ENCODE results near the gene ZNG1C.
"Not testable (repeated sequence)": the region's sequence is repeated elsewhere in the genome, so short reads cannot be mapped to it uniquely, and the experiment has no call there.

The ZNG1C gene

DNA sequence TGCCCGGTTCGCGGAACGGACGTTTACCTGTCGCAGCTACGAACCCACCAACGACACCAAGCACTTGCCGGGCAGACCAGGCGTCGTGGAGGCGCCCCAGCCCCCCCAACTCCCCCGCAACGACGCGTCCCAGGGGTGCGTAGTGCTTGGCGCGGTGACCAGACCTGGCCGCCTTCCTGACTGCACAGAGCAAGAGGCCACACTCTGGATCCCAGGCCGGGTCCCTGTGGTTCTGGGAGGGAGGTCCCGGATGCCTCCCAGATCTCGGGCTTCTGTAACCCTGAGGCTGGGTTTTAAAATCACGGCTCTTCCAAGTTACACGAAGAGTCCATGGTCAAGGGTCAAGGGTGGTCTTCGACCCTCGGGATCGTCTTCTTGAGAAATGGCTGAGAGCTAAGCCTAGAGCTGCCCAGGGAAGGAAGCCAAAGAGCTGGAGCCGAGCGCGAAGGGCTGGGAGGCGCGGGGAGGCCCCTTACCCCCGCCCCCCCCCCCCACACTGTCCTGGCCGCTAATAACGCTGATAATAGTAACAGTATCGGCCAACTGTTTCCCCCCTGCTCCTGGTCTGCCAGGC lies 64.7 kb downstream of the ZNG1C start:
- H3K4ac ChIP-seq (ENCODE audit: low read depth, low read length); H3K27me3 ChIP-seq (ENCODE audit: insufficient read depth, low read length); H3K9ac ChIP-seq (ENCODE audit: low read length); H4K8ac ChIP-seq (ENCODE audit: low read depth, low read length); H3K4me2 ChIP-seq (ENCODE audit: low read length); H4K91ac ChIP-seq (ENCODE audit: low read depth, low read length); H3K4me3 ChIP-seq (ENCODE audit: low read depth, low read length); H2AK5ac ChIP-seq (ENCODE audit: low read length); DNase-seq; H3K36me3 ChIP-seq (ENCODE audit: control insufficient read depth in 1 of 2, insufficient read depth in 2 of 2, low read length in 2 of 2); H3K14ac ChIP-seq (ENCODE audit: low read length); H3K79me1 ChIP-seq (ENCODE audit: low read length); H2BK12ac ChIP-seq (ENCODE audit: low read length); H2BK5ac ChIP-seq (ENCODE audit: low read depth, low read length, poor library complexity); H3K79me2 ChIP-seq (ENCODE audit: control insufficient read depth, insufficient read depth, low read length, poor library complexity); H3K4me1 ChIP-seq (ENCODE audit: control insufficient read depth in 1 of 2, insufficient read depth in 2 of 2, low read length in 2 of 2); H4K12ac ChIP-seq (ENCODE audit: low read depth, low read length); H3K18ac ChIP-seq (ENCODE audit: low read length); H3K23ac ChIP-seq (ENCODE audit: low read length); H3K9me3 ChIP-seq (ENCODE audit: insufficient read depth, low read depth, low read length); H2AFZ ChIP-seq (ENCODE audit: insufficient read depth, low read length, poor library complexity); H2BK120ac ChIP-seq (ENCODE audit: insufficient read depth, low read length, poor library complexity); H3K27ac ChIP-seq (ENCODE audit: low read depth, low read length): not testable (repeated sequence)
- no CpG with 5 or more reads among the region's 37 CpGs for WGBS (ENCODE audit: extremely low coverage, insufficient coverage, insufficient read length)

DNA sequence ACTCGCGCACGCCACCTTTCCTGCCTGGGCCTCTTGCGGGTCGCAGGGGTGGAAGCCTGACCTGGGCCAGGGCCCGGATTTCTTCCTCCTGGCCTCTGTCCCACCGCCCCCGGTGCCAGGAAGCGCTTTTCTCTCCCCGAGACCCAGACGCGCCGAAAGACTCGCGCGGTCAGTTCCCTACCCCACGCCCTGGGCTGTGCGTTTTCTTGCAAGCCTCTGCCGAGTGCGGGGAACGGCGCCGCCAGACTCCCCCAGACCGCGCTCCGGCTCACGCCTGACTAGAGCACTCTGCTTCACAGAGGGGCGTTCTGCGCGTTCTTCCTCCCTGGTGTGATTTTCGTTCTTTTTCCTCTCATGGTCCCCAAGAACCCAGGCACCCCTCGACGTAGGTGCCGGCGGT lies 65.3 kb downstream of the ZNG1C start:
- H3K4ac ChIP-seq (ENCODE audit: low read depth, low read length); H3K4me3 ChIP-seq (ENCODE audit: low read depth, low read length); H3K23ac ChIP-seq (ENCODE audit: low read length); H4K12ac ChIP-seq (ENCODE audit: low read depth, low read length); H3K27me3 ChIP-seq (ENCODE audit: insufficient read depth, low read length); H2AK5ac ChIP-seq (ENCODE audit: low read length); H2BK5ac ChIP-seq (ENCODE audit: low read depth, low read length, poor library complexity); H3K14ac ChIP-seq (ENCODE audit: low read length); H3K18ac ChIP-seq (ENCODE audit: low read length); H3K4me1 ChIP-seq (ENCODE audit: control insufficient read depth in 1 of 2, insufficient read depth in 2 of 2, low read length in 2 of 2); H4K91ac ChIP-seq (ENCODE audit: low read depth, low read length); H2BK120ac ChIP-seq (ENCODE audit: insufficient read depth, low read length, poor library complexity); H3K36me3 ChIP-seq (ENCODE audit: control insufficient read depth in 1 of 2, insufficient read depth in 2 of 2, low read length in 2 of 2); H2AFZ ChIP-seq (ENCODE audit: insufficient read depth, low read length, poor library complexity); H2BK12ac ChIP-seq (ENCODE audit: low read length); DNase-seq; H3K27ac ChIP-seq (ENCODE audit: low read depth, low read length); H3K79me1 ChIP-seq (ENCODE audit: low read length); H3K4me2 ChIP-seq (ENCODE audit: low read length); H3K79me2 ChIP-seq (ENCODE audit: control insufficient read depth, insufficient read depth, low read length, poor library complexity); H3K9ac ChIP-seq (ENCODE audit: low read length); H4K8ac ChIP-seq (ENCODE audit: low read depth, low read length); H3K9me3 ChIP-seq (ENCODE audit: insufficient read depth, low read depth, low read length): not testable (repeated sequence)
- no CpG with 5 or more reads among the region's 35 CpGs for WGBS (ENCODE audit: extremely low coverage, insufficient coverage, insufficient read length)

DNA sequence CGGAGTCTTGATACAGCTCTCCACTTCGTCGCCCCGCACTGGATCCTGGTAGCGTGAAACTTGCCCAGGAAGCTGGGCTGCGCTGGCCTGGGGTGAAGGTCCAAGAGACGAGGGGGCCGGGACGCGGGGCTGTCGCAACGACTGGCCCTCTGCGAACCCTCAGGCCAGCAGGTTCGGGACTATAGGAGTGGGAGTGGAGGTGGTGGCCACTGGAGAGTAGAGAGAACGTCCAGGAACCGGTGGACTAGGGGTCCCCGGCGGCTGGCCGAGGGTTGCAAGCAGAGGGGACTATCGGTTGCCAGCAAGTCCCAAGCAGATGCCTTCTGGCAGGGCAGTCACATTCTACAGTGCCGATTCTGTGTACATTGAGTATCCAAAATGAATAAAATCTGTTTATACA lies 65.9 kb downstream of the ZNG1C start:
- not testable (repeated sequence) for H3K79me2 ChIP-seq (ENCODE audit: control insufficient read depth, insufficient read depth, low read length, poor library complexity); H3K4me3 ChIP-seq (ENCODE audit: low read depth, low read length); H2AFZ ChIP-seq (ENCODE audit: insufficient read depth, low read length, poor library complexity); H2BK5ac ChIP-seq (ENCODE audit: low read depth, low read length, poor library complexity); H3K79me1 ChIP-seq (ENCODE audit: low read length); H4K12ac ChIP-seq (ENCODE audit: low read depth, low read length); H2AK5ac ChIP-seq (ENCODE audit: low read length); H3K27me3 ChIP-seq (ENCODE audit: insufficient read depth, low read length); H3K18ac ChIP-seq (ENCODE audit: low read length); H3K23ac ChIP-seq (ENCODE audit: low read length); H3K9me3 ChIP-seq (ENCODE audit: insufficient read depth, low read depth, low read length); H2BK120ac ChIP-seq (ENCODE audit: insufficient read depth, low read length, poor library complexity); H4K8ac ChIP-seq (ENCODE audit: low read depth, low read length); H3K14ac ChIP-seq (ENCODE audit: low read length); H3K36me3 ChIP-seq (ENCODE audit: control insufficient read depth in 1 of 2, insufficient read depth in 2 of 2, low read length in 2 of 2); H3K4ac ChIP-seq (ENCODE audit: low read depth, low read length); H2BK12ac ChIP-seq (ENCODE audit: low read length); H3K27ac ChIP-seq (ENCODE audit: low read depth, low read length); H3K4me1 ChIP-seq (ENCODE audit: control insufficient read depth in 1 of 2, insufficient read depth in 2 of 2, low read length in 2 of 2); DNase-seq; H4K91ac ChIP-seq (ENCODE audit: low read depth, low read length); H3K4me2 ChIP-seq (ENCODE audit: low read length); H3K9ac ChIP-seq (ENCODE audit: low read length)
- WGBS (ENCODE audit: extremely low coverage, insufficient coverage, insufficient read length): no CpG with 5 or more reads among the region's 21 CpGs

DNA sequence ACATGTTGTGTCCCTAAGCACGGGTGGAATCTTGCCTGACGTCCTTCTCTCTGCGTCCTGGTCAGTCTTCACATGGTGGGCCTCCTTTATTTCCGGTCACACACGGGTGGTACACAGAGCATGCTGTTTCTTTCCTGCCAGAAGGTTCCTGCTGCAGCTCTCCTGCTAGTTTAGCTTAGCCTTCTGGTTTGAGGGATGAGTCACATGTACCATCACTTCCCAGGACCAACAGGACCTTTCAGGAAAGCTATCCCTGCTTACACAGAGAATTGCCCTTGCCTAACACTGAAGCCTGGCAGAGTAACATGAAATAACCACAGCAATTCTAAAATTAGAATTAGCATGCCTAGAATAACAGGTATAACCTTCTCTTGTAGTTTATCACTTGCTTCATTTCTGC lies 69.4 kb downstream of the ZNG1C start:
- H4K91ac ChIP-seq (ENCODE audit: low read depth, low read length); H3K23ac ChIP-seq (ENCODE audit: low read length); H3K36me3 ChIP-seq (ENCODE audit: control insufficient read depth in 1 of 2, insufficient read depth in 2 of 2, low read length in 2 of 2); H3K4me1 ChIP-seq (ENCODE audit: control insufficient read depth in 1 of 2, insufficient read depth in 2 of 2, low read length in 2 of 2); H3K18ac ChIP-seq (ENCODE audit: low read length); DNase-seq; H3K27ac ChIP-seq (ENCODE audit: low read depth, low read length); H3K4me2 ChIP-seq (ENCODE audit: low read length); H3K79me2 ChIP-seq (ENCODE audit: control insufficient read depth, insufficient read depth, low read length, poor library complexity); H2BK120ac ChIP-seq (ENCODE audit: insufficient read depth, low read length, poor library complexity); H3K9ac ChIP-seq (ENCODE audit: low read length); H2BK12ac ChIP-seq (ENCODE audit: low read length); H4K8ac ChIP-seq (ENCODE audit: low read depth, low read length); H2AFZ ChIP-seq (ENCODE audit: insufficient read depth, low read length, poor library complexity); H3K9me3 ChIP-seq (ENCODE audit: insufficient read depth, low read depth, low read length); H3K4me3 ChIP-seq (ENCODE audit: low read depth, low read length); H2BK5ac ChIP-seq (ENCODE audit: low read depth, low read length, poor library complexity); H3K27me3 ChIP-seq (ENCODE audit: insufficient read depth, low read length); H3K79me1 ChIP-seq (ENCODE audit: low read length); H3K14ac ChIP-seq (ENCODE audit: low read length); H4K12ac ChIP-seq (ENCODE audit: low read depth, low read length); H3K4ac ChIP-seq (ENCODE audit: low read depth, low read length); H2AK5ac ChIP-seq (ENCODE audit: low read length): not testable (repeated sequence)
- no CpG with 5 or more reads among the region's 5 CpGs for WGBS (ENCODE audit: extremely low coverage, insufficient coverage, insufficient read length)
